Uterus (tissue), 2 donors: ENCODE results near the gene NDUFV3.
"Not testable (repeated sequence)": the region's sequence is repeated elsewhere in the genome, so short reads cannot be mapped to it uniquely, and the experiment has no call there.

Experiments used
- CTCF ChIP-seq, 4 experiments: fragments of 200-600 bp in 2 of 4; fragments of 450-650 bp in 2 of 4; sonication (generic) in 2 of 4; IDR thresholded peaks; one replicate each; pipeline ENCODE4 v1.5.1; 2016 to 2019; ENCODE audit warnings: antibody characterized with exemption in 4 of 4, mild to moderate bottlenecking in 2 of 4, moderate library complexity in 1 of 4
- POLR2A ChIP-seq, 2 donors: fragments of 450-650 bp; IDR thresholded peaks; one replicate each; pipeline ENCODE4 v1.6.1; 2016; ENCODE audit warnings: antibody characterized with exemption in 2 of 2, mild to moderate bottlenecking in 1 of 2, moderate library complexity in 1 of 2

- TF ChIP-seq CTCF, POLR2A (IDR thresholded peaks at IDR 0.05): not testable (repeated sequence)
These were observed 18.8 kb downstream of the NDUFV3 start for GRCh38 chr21:42911920-42912319.
